Trophoblast cell (in vitro differentiated cells and primary cell): ENCODE measurements around the gene HSD17B7.

ENCODE experiments used
- DNase-seq, 2 donors: peaks; one replicate each; pipeline ENCODE4 v3.0.0-alpha.2; 2016
- H2AFZ ChIP-seq: 2 replicates; pipeline ENCODE4 v1.6.1; 2013; ENCODE audit warnings: low read length, moderate library complexity, mild to moderate bottlenecking; ENCODE audit not compliant: insufficient read depth, poor library complexity
- H2AK5ac ChIP-seq: 2 replicates; pipeline ENCODE4 v1.6.1; 2013; ENCODE audit warnings: mild to moderate bottlenecking, low read length
- H2BK120ac ChIP-seq: 2 replicates; pipeline ENCODE4 v1.6.1; 2013; ENCODE audit warnings: low read length, mild to moderate bottlenecking, moderate library complexity; ENCODE audit not compliant: insufficient read depth, poor library complexity
- H2BK12ac ChIP-seq: 2 replicates; pipeline ENCODE4 v1.6.1; 2013; ENCODE audit warnings: mild to moderate bottlenecking, low read length, moderate library complexity
- H2BK5ac ChIP-seq: 2 replicates; pipeline ENCODE4 v1.6.1; 2013; ENCODE audit warnings: low read length, low read depth, moderate library complexity, mild to moderate bottlenecking; ENCODE audit not compliant: poor library complexity
- H3K14ac ChIP-seq: 2 replicates; pipeline ENCODE4 v1.6.1; 2013; ENCODE audit warnings: mild to moderate bottlenecking, low read length
- H3K18ac ChIP-seq: 2 replicates; pipeline ENCODE4 v1.6.1; 2013; ENCODE audit warnings: mild to moderate bottlenecking, low read length
- H3K23ac ChIP-seq: 2 replicates; pipeline ENCODE4 v1.6.1; 2013; ENCODE audit warnings: low read length
- H3K27ac ChIP-seq: 2 replicates; pipeline ENCODE4 v1.5.1; 2013; ENCODE audit warnings: low read depth, mild to moderate bottlenecking, inconsistent platforms, low read length, moderate library complexity
- H3K27me3 ChIP-seq: 2 replicates; pipeline ENCODE4 v1.6.1; 2013; ENCODE audit warnings: inconsistent platforms, mild to moderate bottlenecking, low read length, moderate library complexity; ENCODE audit not compliant: insufficient read depth
- H3K36me3 ChIP-seq, 2 experiments: 1 replicate in 1 of 2; 2 replicates in 1 of 2; pipeline ENCODE4 v1.6.1; 2013; ENCODE audit warnings: low read length in 2 of 2, mild to moderate bottlenecking in 2 of 2, moderate library complexity in 1 of 2; ENCODE audit not compliant: insufficient read depth in 2 of 2, control insufficient read depth in 1 of 2
- H3K4ac ChIP-seq: 2 replicates; pipeline ENCODE4 v1.6.1; 2013; ENCODE audit warnings: low read depth, mild to moderate bottlenecking, low read length, moderate library complexity
- H3K4me1 ChIP-seq, 2 experiments: 1 replicate in 1 of 2; 2 replicates in 1 of 2; pipeline ENCODE4 v1.6.1; 2013; ENCODE audit warnings: low read length in 2 of 2, mild to moderate bottlenecking in 2 of 2, moderate library complexity in 1 of 2; ENCODE audit not compliant: insufficient read depth in 2 of 2, control insufficient read depth in 1 of 2
- H3K4me2 ChIP-seq: 2 replicates; pipeline ENCODE4 v1.6.1; 2013; ENCODE audit warnings: inconsistent platforms, mild to moderate bottlenecking, low read length, moderate library complexity
- H3K4me3 ChIP-seq: 2 replicates; pipeline ENCODE4 v1.5.1; 2013; ENCODE audit warnings: mild to moderate bottlenecking, low read depth, low read length, inconsistent platforms
- H3K79me1 ChIP-seq: one replicate; pipeline ENCODE4 v1.6.1; 2013; ENCODE audit warnings: low read length
- H3K79me2 ChIP-seq: 2 replicates; pipeline ENCODE4 v1.6.1; 2013; ENCODE audit warnings: low read length, mild to moderate bottlenecking; ENCODE audit not compliant: control insufficient read depth, insufficient read depth, poor library complexity
- H3K9ac ChIP-seq: 2 replicates; pipeline ENCODE4 v1.6.1; 2013; ENCODE audit warnings: mild to moderate bottlenecking, low read length
- H3K9me3 ChIP-seq: 2 replicates; pipeline ENCODE4 v1.6.1; 2013; ENCODE audit warnings: low read depth, mild to moderate bottlenecking, control low read depth, inconsistent platforms, low read length; ENCODE audit not compliant: insufficient read depth
- H4K12ac ChIP-seq: 2 replicates; pipeline ENCODE4 v1.6.1; 2013; ENCODE audit warnings: low read depth, mild to moderate bottlenecking, low read length, moderate library complexity
- H4K8ac ChIP-seq: 2 replicates; pipeline ENCODE4 v1.6.1; 2013; ENCODE audit warnings: low read depth, mild to moderate bottlenecking, low read length, moderate library complexity
- H4K91ac ChIP-seq: one replicate; pipeline ENCODE4 v1.6.1; 2013; ENCODE audit warnings: low read depth, mild to moderate bottlenecking, low read length, moderate library complexity
- WGBS: extraction: QIAGEN DNeasy Blood & Tissue Kit; methylation state at CpG from one replicate; pipeline ENCODE4 v1.1.7; 2013; ENCODE audit warnings: missing lambda C conversion rate; ENCODE audit not compliant: insufficient read length, insufficient coverage; ENCODE audit errors: extremely low coverage; 5-methylcytosine and 5-hydroxymethylcytosine counted together

The HSD17B7 gene

DNA sequence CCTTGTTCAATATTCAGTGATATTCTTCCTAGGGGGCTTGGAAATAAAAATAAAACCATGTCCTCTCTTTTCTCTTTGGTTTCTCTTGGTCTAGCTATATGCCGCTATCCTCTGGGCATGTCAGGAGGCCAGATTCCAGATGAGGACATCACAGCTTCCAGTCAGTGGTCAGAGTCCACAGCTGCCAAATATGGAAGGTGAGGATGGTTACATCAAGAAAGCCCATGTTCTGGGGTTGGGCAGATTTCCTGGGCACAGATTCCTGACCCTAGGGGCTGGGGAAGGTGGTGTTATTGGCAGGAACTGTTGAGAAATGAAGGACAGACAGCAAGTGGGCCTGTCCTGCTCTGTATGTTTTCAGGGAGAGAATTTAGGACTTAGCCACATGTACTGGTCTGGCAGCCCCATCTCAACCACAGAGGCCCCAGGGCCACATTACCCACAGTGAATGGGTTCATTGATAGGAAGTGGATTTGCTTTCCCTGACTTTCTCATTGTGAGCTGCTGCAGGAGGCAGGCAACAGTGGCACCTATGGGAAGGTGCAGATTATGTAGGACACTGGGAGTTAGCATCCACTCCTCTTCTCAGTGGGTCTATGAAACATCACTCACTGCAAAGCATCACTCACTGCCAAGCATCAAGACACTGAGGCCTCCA lies 37.4 kb upstream of the HSD17B7 start:
- no peaks in the 10 kb centered on the region for H3K79me1 ChIP-seq
- no peak for DNase-seq
- no peak overlapping the region for H4K8ac ChIP-seq
- H3K4me2 ChIP-seq = no peak overlapping the region
- H2BK120ac ChIP-seq = no peak overlapping the region
- H4K91ac ChIP-seq = no peak overlapping the region
- H3K18ac ChIP-seq = no peak overlapping the region
- H3K23ac ChIP-seq = no peak overlapping the region
- H2AFZ ChIP-seq = no peak overlapping the region
- H3K4me1 ChIP-seq = no peaks in the 10 kb centered on the region
- no peaks in the 10 kb centered on the region for H3K36me3 ChIP-seq
- no peak overlapping the region for H2AK5ac ChIP-seq
- no peaks in the 10 kb centered on the region for H3K79me2 ChIP-seq
- H3K4me3 ChIP-seq = no peak overlapping the region
- no peaks in the 10 kb centered on the region for H3K9me3 ChIP-seq
- H3K14ac ChIP-seq = no peak overlapping the region
- H3K27ac ChIP-seq = no peak overlapping the region
- no CpG with 5 or more reads among the region's 1 CpG for WGBS
- H2BK12ac ChIP-seq = no peak overlapping the region
- H3K27me3 ChIP-seq = no peaks in the 10 kb centered on the region
- H3K4ac ChIP-seq = no peak overlapping the region
- H4K12ac ChIP-seq = no peak overlapping the region
- H2BK5ac ChIP-seq = no peak overlapping the region
- H3K9ac ChIP-seq = no peak overlapping the region

DNA sequence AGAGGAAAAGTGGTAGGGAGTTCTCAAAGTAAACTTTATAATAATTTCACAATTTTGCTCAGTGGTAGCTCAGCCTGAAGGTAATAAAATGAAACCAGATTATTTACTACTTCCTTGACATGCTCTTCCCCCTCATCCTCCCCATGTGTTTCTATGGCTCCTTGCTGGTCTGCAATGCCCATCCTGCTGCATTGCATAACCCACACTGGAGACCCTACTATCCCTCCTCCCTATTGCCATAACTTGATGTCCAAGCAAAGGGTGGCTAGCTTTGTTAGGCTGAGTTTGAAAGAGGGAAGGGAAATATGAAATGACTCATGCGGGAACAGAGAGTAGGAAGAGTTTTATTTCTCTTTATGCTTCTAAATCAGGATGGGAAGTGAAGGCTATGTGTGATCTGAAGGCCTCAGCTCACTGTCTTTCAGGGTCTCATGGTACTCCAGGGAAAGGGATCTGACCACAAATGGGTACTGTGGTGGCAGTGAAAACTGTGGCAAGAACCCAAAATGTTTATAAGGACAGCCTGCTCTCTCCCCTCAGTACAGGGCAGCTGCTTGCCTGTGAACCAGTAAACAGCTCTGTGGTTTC lies 36.4 kb upstream of the HSD17B7 start:
- no CpG with 5 or more reads among the region's 1 CpG for WGBS
- no peaks in the 10 kb centered on the region for H3K36me3 ChIP-seq
- H3K79me2 ChIP-seq = no peaks in the 10 kb centered on the region
- no peaks in the 10 kb centered on the region for H3K9me3 ChIP-seq
- H2AFZ ChIP-seq = no peak overlapping the region
- no peak overlapping the region for H3K18ac ChIP-seq
- H4K8ac ChIP-seq = no peak overlapping the region
- no peak overlapping the region for H2BK12ac ChIP-seq
- H3K4me2 ChIP-seq = no peak overlapping the region
- H3K23ac ChIP-seq = no peak overlapping the region
- DNase-seq = no peak
- H3K9ac ChIP-seq = no peak overlapping the region
- H3K4ac ChIP-seq = no peak overlapping the region
- H2BK5ac ChIP-seq = no peak overlapping the region
- no peaks in the 10 kb centered on the region for H3K4me1 ChIP-seq
- no peaks in the 10 kb centered on the region for H3K27me3 ChIP-seq
- H4K12ac ChIP-seq = no peak overlapping the region
- no peak overlapping the region for H2BK120ac ChIP-seq
- H3K4me3 ChIP-seq = no peak overlapping the region
- H4K91ac ChIP-seq = no peak overlapping the region
- no peak overlapping the region for H3K14ac ChIP-seq
- no peaks in the 10 kb centered on the region for H3K79me1 ChIP-seq
- no peak overlapping the region for H3K27ac ChIP-seq
- no peak overlapping the region for H2AK5ac ChIP-seq

DNA sequence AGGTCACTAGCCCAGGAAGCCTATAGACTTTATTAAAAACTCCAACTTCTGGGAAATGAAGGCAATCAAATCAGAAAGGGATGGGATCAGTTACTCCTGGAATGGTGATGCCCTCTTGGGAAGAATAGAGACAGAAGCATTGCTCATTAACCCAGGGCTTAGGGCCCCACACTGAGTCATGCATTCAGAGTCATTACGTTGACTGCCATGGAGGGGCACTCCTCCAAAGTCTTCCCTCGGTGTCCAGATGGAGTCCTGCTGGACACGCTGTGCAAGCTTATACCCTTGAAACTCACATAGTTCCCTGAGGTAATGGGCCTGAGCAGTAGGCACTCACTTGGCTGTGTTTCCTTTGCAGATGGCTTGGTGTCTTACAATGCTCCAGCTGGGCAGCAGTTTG lies 35.2 kb upstream of the HSD17B7 start:
- no CpG with 5 or more reads among the region's 3 CpGs for WGBS
- DNase-seq = no peak
- no peaks in the 10 kb centered on the region for H3K79me1 ChIP-seq
- H3K9ac ChIP-seq = no peak overlapping the region
- no peak overlapping the region for H3K23ac ChIP-seq
- H3K4me3 ChIP-seq = no peak overlapping the region
- H2BK12ac ChIP-seq = no peak overlapping the region
- H2AFZ ChIP-seq = no peak overlapping the region
- no peak overlapping the region for H3K27ac ChIP-seq
- H4K91ac ChIP-seq = no peak overlapping the region
- no peaks in the 10 kb centered on the region for H3K27me3 ChIP-seq
- no peak overlapping the region for H3K4ac ChIP-seq
- no peaks in the 10 kb centered on the region for H3K79me2 ChIP-seq
- no peak overlapping the region for H4K8ac ChIP-seq
- no peak overlapping the region for H2BK120ac ChIP-seq
- no peak overlapping the region for H3K4me2 ChIP-seq
- H3K9me3 ChIP-seq = no peaks in the 10 kb centered on the region
- no peak overlapping the region for H2BK5ac ChIP-seq
- no peak overlapping the region for H2AK5ac ChIP-seq
- no peaks in the 10 kb centered on the region for H3K36me3 ChIP-seq
- no peak overlapping the region for H4K12ac ChIP-seq
- H3K18ac ChIP-seq = no peak overlapping the region
- no peak overlapping the region for H3K14ac ChIP-seq
- H3K4me1 ChIP-seq = no peaks in the 10 kb centered on the region

DNA sequence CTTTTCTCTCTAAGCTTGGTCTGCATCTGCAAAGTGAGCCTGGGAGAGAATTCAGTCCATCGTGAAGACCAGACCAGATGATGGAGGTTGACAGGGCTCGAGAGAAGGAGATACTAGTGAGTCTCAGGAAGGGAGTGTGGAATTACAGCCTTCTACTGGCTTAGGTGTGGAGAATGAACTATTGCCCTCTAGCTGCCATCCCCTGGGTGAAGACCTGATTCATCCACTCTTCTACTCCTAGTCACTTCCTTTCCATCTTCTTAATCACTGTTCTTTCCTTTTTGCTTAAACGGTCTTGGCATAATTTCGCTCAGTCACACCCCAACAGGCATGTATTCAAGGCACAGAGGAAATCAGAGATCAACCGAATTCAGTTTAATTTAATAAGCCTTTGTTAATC lies 34.0 kb upstream of the HSD17B7 start:
- H3K18ac ChIP-seq = no peak overlapping the region
- H3K23ac ChIP-seq = no peak overlapping the region
- H2AK5ac ChIP-seq = no peak overlapping the region
- H2BK5ac ChIP-seq = no peak overlapping the region
- no peak overlapping the region for H3K4me2 ChIP-seq
- H4K8ac ChIP-seq = no peak overlapping the region
- no peak overlapping the region for H4K91ac ChIP-seq
- H3K36me3 ChIP-seq = no peaks in the 10 kb centered on the region
- H3K9me3 ChIP-seq = no peaks in the 10 kb centered on the region
- no peak overlapping the region for H3K27ac ChIP-seq
- no CpG with 5 or more reads among the region's 5 CpGs for WGBS
- H2BK120ac ChIP-seq = no peak overlapping the region
- no peak overlapping the region for H3K4ac ChIP-seq
- H3K4me1 ChIP-seq = no peaks in the 10 kb centered on the region
- no peaks in the 10 kb centered on the region for H3K27me3 ChIP-seq
- H3K79me2 ChIP-seq = no peaks in the 10 kb centered on the region
- no peak for DNase-seq
- H2BK12ac ChIP-seq = no peak overlapping the region
- H3K9ac ChIP-seq = no peak overlapping the region
- no peak overlapping the region for H4K12ac ChIP-seq
- H3K14ac ChIP-seq = no peak overlapping the region
- H3K4me3 ChIP-seq = no peak overlapping the region
- H3K79me1 ChIP-seq = no peaks in the 10 kb centered on the region
- no peak overlapping the region for H2AFZ ChIP-seq
